Renal cortex interstitium (tissue), 11 donors: ENCODE data around the gene CDC34. TPM values are rescaled to one million over a fixed set of nuclear protein-coding genes. Genes with fewer than 3 reads are reported as not detected.

Source experiments
- DNase-seq, 11 donors: peaks; one replicate each; pipeline ENCODE4 v3.0.0-alpha.2; 2013; ENCODE audit warnings: low read depth in 9 of 11, low spot score in 4 of 11; ENCODE audit errors: extremely low read depth in 1 of 11
- polyA plus RNA-seq, 3 donors: library from polyadenylated mRNA; unstranded; fragments of 120-200 nt; gene quantifications; one replicate each; pipeline ENCODE4 v1.2.1, GENCODE V29; 2013; ENCODE audit not compliant: insufficient read length in 3 of 3

CDC34 gene
- polyA plus RNA-seq, 3 donors: 48.3 to 75.3 (median 61.7) TPM

- no peak for DNase-seq
These were observed 2.0 kb downstream of the CDC34 start for GRCh38 chr19:533364-534058.

- DNase-seq: no peak
These were observed 2.5 kb downstream of the CDC34 start for GRCh38 chr19:534088-534487.

- no peak for DNase-seq
These were observed 3.7 kb downstream of the CDC34 start for GRCh38 chr19:535017-535835.

- no peak for DNase-seq
These were observed 4.7 kb downstream of the CDC34 start for GRCh38 chr19:536031-536880.

- no peak for DNase-seq
These were observed 5.4 kb downstream of the CDC34 start for GRCh38 chr19:536881-537404.

- no peak for DNase-seq
These were observed 7.3 kb downstream of the CDC34 start for GRCh38 chr19:538641-539428.

- no peak for DNase-seq
These were observed 8.0 kb downstream of the CDC34 start for GRCh38 chr19:539429-540030.

GRCh38 chr19:540867-541637 is 9.5 kb downstream of the CDC34 start:
- DNase-seq: no peak

GRCh38 chr19:541699-542098 is 10.1 kb downstream of the CDC34 start:
- DNase-seq: no peak

- DNase-seq: no peak
These were observed 10.8 kb downstream of the CDC34 start for GRCh38 chr19:542173-542866.

- DNase-seq: no peak
These were observed 12.5 kb downstream of the CDC34 start, which contains the start of gene GZMM for GRCh38 chr19:543910-544608. Gene GZMM, plus strand, starts transcription at chr19:544053. Its CDS starts 19 bp downstream, at chr19:544072.

- no peak for DNase-seq
These were observed 15.6 kb downstream of the CDC34 start for GRCh38 chr19:547117-547516.

- no peak for DNase-seq
These were observed 16.5 kb downstream of the CDC34 start for GRCh38 chr19:547836-548720.

- DNase-seq: no peak
These were observed 17.6 kb downstream of the CDC34 start for GRCh38 chr19:548886-549830.
